ENCODE results near the gene ESRRB.

Gene ESRRB

GRCh38 chr14:76407449-76408150 is 31.7 kb downstream of the ESRRB start:
- DNase-seq (ENCODE audit: low read depth): no peak

- DNase-seq (ENCODE audit: low read depth): no peak
These were observed 32.9 kb downstream of the ESRRB start for GRCh38 chr14:76408877-76409276.

DNA sequence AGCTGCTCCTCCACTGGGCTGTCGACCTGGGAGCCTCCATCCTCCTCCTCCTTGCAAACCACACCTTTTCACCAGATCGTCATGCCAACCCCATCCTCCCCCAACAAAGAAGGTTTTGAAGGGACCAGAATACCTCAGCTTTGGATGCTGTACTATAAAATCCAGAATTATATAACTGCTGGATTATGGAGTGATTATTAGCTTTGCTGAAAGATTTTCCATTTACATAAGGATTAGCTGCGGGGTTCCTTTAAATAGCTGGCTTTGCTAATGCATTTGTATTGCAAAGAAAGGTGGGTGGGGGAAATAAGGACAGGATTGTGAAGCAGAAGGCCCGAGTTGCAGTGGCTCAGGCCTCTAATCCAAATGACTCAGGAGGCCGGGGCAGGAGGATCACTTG is 36.6 kb downstream of the ESRRB start:
- no peak for DNase-seq (ENCODE audit: low read depth)

- no peak for DNase-seq (ENCODE audit: low read depth)
These were observed 37.4 kb downstream of the ESRRB start for GRCh38 chr14:76413106-76413961.

- DNase-seq (ENCODE audit: low read depth): no peak
These were observed 38.1 kb downstream of the ESRRB start for GRCh38 chr14:76413962-76414600.

GRCh38 chr14:76419399-76419798 is 43.5 kb downstream of the ESRRB start:
- no peak for DNase-seq (ENCODE audit: low read depth)

DNA sequence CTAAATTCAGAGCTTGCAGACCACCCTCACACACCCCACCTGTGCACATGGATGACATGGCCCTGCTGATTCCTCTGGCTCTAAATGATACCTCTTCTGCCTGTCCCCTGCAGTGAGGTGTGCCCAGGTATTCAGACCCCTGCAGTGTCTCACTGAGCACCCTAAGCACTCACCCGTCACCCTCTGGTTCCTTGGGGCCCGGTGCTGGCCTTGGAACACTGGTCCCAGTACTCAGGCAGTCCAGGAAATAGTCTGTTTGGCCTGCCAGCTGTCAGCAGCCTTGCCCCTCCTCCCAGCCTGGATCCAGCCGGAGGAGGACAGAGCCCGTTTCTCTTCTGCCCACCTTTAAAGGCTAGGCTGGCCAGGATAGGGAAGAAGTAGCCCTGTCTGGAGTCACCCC is 44.9 kb downstream of the ESRRB start:
- no peak for DNase-seq (ENCODE audit: low read depth)

DNA sequence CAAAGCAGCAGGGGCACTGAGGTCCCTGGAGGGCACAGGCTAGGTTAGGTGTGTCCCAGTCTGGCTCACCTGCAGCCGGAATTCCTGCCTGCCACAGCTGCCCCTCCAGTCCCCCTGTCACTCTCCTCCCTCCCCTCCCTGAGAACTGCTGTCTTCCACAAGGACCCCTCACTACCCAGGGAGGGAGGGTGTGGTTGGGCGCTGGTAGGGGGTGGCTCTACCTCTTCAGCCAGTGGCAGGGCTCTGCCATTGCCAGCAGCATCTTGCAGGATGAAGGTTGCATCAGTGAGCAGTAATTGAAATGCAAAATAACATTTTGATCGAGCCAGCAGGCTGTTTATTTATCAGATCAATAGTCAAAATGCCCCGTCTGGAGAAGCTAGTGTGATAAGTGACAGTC is 45.7 kb downstream of the ESRRB start:
- DNase-seq (ENCODE audit: low read depth): no peak

- DNase-seq (ENCODE audit: low read depth): no peak
These were observed 46.7 kb downstream of the ESRRB start for GRCh38 chr14:76422662-76423061.

GRCh38 chr14:76423534-76423933 is 47.6 kb downstream of the ESRRB start:
- no peak for DNase-seq (ENCODE audit: low read depth)

DNA sequence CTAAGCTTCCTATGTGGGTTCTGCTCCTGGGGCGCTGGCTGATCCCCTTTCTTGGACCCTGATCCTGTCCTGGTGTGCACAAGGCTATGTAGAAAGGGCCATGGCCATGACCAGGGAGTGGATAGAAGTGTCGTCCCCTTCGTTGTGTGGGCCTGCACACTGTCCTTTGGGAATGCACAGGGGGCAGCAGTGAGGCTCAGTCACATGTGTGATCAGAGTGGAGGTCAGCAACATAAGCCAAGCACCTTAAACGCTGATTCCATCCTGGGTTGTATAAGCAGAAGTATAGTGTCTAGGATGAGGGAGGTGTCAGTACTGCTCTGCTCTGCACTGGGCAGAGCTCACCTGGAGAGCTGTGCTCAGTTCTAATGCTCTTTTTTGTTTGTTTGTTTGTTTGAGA is 48.4 kb downstream of the ESRRB start:
- DNase-seq (ENCODE audit: low read depth): no peak

DNA sequence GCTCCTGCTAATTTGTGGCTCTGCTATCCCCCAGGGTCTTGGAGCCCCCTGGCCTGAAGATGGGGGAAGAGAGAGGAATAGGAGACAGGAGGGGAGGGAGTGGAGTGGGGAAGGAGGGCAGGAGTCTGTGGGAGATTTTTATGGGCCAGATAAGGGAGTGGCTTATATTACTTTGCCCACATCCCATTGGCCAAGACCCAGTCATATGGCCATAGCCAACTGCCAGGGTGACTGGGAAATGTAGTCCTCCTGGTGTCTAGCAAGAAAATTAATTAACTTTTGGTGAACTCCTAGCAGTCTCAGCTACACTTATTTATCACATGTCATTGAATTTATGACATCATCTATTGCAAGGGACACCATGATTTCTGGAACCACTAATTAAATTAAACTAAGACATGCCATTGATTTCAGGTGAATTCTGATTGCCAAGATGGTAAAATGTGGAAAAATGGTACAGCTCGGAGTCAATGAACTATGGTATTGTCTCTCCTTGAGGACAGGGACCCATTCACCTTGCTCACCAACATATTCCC is 50.3 kb downstream of the ESRRB start:
- DNase-seq (ENCODE audit: low read depth): no peak

DNA sequence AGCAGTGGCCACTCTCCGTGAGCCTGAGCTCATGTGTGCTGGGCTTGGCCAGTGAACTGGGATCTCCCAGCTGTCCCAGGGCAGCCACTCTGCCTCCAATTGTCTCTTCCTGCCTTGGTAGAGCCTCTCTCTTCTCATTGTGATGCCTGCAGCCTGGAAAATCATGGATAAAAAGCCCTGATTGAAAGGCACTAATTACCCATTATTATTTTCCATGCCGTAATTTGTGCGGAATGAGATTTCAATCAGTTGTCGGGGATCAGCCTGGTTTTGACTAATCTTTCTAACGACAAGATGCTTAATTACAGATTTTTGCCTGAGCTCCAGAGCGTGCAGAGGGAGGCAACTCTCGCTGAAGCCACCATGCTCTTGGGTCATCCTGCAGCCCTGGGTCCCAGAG is 52.7 kb downstream of the ESRRB start:
- DNase-seq (ENCODE audit: low read depth): no peak

DNA sequence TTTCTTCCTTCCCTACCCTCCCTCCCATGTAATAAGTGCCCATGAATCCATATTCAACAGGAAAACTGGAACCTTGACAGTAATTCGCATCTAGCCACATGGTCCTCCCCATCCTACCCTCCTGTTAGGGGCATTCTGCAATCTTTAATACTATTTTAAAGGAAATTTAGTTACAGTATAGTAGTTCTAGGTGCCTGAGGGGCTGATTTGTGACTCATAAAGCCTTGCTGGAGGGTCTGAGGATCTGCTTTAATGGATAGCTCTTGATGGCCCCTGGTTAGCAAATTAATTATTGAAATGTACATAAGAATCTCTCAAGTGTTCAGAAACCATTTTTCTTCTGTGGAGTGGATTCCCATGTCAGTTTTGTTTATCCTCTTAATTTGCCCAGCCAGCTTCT is 54.1 kb downstream of the ESRRB start:
- no peak for DNase-seq (ENCODE audit: low read depth)

GRCh38 chr14:76430475-76430980 is 54.6 kb downstream of the ESRRB start:
- DNase-seq (ENCODE audit: low read depth): no peak

GRCh38 chr14:76431538-76431937 is 55.6 kb downstream of the ESRRB start:
- no peak for DNase-seq (ENCODE audit: low read depth)

DNA sequence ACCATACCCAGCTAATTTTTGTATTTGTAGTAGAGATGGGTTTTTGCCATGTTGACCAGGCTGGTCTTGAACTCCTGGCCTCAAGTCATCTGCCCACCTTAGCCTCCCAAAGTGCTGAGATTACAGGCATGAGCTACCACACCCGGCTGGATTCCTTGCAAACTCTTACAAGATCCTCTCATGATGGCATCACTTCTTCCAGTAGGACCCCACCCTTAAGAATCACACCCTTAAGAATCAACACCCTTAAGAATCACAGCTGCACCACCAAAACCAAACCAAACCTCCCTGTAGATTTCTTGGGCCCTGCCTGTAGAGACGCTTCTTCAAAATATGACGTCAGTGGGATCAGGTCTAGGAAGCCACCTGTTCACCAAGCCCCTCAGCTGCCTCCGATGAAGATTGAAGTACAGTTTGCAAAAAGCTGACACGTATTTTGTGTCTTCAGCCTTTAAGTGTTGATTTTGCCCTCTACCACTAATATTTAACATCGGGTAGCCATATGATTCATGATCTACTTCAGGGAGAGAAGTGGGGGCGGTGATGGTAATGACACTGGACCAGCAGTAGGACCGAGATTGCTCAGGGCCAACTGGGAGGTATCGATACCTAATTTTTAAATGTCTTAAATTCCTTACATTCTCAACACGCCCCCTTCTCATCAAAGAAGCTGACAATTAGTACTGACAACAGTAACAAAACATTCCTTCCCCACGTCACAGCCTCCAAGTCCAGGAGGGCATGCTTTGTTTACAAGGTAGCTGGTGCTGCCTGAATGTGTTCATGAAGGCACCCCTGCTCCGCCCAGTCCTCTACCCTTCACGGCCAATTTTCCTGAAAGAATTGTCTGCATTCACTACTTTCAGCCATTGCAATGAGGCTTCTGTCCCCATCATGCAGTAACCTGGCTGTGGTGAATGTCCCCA is 57.2 kb downstream of the ESRRB start:
- no peak for DNase-seq (ENCODE audit: low read depth)

- DNase-seq (ENCODE audit: low read depth): no peak
These were observed 58.3 kb downstream of the ESRRB start for GRCh38 chr14:76434220-76434619.

GRCh38 chr14:76439237-76439775 is 63.4 kb downstream of the ESRRB start:
- no peak for DNase-seq (ENCODE audit: low read depth)

GRCh38 chr14:76446486-76446885 is 70.5 kb downstream of the ESRRB start:
- no peak for DNase-seq (ENCODE audit: low read depth)

DNA sequence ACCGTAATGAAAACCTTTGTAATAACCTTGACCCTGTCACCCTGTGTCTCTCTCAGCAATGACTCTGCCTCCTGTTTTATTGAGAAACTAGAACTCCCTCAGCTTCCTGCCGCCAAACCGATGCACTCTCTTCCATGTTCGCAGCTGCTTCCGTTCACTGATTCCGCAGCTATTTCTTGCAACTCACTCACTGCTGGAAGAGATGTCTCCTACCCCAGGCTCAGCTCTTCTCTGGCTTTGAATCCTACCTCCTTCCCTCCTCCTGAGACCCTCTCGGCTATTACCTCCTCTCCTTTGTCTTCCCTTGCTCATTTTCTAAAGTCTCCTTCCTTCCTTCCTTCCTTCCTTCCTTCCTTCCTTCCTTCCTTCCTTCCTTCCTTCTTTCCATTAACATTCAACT is 71.0 kb downstream of the ESRRB start:
- no peak for DNase-seq (ENCODE audit: low read depth)
